HG03521 (cell line): ENCODE results near the gene CLTA.

Source experiments
- ATAC-seq: cut with Tn5 transposase; IDR thresholded peaks from one replicate; pipeline ENCODE4 v1.9.1; 2021; ENCODE audit warnings: mild to moderate bottlenecking, moderate library complexity; ENCODE audit not compliant: unreplicated experiment

CLTA gene

GRCh38 chr9:36190388-36191289 lies at the start of gene CLTA:
CLTA (plus strand) TSS chr9:36190921; CDS start chr9:36191057, 136 bp downstream.
- peak; percentile 98 for ATAC-seq

DNA sequence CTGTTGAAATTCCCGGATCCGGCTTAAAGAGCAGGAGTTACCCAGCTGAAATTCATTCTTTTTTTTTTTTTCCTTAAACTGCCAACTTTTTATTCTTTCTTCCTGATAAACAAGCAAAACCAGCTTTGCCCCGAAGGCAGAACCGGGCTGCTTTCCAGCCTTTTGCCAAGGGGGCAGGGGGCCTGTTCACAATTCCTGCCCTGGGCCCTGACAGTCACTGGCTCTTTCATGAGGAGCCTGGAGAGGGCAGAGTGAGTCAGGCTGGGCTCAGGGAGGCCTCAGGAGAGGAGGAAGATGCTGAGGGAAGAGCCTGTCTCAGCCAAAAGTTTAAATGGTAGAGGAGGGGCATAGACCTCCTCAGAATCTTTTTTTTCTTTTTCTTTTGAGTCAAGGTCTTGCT lies 49.4 kb upstream of the CLTA start:
- no peak for ATAC-seq

GRCh38 chr9:36141761-36142160 lies 49.0 kb upstream of the CLTA start:
- no peak for ATAC-seq

DNA sequence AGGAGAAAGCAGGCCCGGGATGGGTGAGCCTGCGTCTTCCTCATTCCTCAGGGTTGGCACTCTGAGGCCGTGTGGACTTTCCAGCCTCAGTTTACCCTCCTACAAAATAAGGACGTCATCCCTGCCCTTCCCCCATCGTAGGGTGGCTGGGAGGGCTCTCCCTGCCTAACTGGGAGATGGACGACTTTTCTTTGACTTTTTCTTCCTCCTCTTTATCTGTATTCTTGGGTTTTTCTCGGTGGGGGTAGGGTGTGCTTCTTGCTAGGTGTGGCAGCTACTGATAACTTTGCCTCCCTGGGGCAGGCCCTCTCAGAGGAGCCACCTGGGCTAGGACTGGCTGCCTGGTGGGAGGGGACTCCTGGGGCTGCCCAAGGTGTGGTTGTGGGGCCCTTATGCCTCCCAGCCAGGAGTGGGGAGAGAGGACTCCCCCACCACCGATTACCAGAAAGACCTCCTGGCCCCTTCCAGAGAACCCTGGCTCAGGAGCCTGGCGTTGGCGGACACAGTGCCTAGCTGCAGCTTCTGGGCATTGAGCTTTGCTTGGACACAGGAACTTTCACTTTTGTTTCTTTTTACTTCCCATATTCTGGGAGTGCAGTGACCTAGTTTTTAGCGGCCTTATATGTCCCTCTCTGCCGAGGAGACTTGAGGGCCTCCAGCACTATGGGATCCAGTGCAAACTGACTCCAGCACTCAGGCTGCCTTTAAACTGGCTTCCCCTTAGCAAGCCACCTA lies 48.0 kb upstream of the CLTA start:
- ATAC-seq: no peak

DNA sequence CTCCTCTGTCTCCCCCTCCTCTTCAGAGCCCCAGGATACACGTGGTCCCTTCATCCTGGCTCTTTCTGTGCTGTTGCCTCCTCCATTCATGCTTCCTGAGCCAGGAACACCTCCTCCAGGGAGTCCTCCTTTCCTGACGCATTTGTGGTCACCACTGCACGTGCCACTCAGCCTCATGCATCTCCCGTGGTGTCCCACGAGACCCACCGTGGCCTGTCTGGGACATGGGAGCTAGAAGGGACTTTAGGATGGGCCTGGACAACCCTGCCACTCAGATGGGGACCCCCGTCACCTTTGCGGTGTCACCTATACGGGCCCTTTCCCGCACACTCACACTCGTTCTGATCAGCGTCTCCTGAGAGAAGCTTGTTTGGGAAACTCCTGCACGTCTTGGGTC lies 47.5 kb upstream of the CLTA start:
- no peak for ATAC-seq

DNA sequence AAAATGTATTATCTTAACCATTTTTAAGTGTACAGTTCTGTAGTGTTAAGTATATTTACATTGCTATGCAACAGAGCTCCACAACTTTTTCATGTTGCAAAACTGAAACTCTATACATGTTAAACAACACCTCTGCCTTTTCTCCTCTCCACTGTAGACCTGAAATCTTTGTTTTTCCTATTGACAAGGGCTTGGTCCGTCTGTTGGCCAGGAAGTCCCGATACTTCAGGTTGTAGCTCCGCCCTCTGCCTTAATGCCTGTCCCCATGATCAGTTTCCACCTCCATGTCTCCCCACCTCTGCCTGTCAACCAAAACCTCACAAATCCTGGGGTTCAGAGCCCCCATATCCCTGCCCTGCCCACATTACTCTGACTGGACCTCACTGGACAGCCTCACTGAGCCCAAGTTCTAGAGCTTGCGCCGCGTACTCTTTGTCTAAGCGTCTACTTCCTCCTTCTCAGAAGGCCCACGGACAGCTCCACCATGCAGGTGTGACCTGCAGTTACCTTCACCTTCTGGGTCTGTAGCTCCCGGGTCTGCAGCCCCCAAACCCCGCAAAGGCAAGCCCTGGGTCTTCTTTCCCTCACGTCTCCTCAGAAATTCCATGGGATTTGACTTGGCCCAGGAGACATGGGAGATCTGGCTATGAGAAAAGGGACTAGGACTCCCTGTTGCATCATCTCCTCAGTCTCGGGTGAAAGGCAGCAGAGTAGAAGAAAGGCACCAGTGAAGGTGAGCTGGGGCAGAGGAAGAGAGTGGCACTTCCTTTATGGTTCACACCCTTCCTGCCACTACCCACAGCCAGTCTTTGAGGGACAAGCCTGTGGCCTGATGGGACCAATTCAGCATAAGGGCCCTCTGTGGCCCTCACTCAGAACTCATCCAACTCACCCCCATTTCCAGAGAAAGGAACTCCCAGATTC lies 46.1 kb upstream of the CLTA start:
- no peak for ATAC-seq

DNA sequence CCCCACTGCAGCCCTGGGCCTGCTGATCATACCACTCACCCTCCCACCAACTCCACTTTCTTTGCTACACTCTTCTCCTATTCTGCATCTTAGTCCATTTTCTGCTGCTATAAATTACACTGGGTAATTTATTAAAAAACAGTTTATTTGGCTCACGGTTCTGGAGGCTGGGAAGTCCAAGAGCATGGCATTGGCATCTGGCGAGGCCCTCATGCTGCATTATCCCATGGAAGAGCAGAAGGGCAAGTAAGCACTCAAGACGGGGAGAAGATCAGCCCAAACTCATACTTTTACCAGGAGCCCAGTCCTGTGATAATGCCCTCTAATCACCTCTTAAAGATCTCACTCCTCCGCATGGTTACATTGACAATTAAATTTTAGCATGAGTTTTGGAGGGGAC lies 44.8 kb upstream of the CLTA start:
- ATAC-seq: no peak

DNA sequence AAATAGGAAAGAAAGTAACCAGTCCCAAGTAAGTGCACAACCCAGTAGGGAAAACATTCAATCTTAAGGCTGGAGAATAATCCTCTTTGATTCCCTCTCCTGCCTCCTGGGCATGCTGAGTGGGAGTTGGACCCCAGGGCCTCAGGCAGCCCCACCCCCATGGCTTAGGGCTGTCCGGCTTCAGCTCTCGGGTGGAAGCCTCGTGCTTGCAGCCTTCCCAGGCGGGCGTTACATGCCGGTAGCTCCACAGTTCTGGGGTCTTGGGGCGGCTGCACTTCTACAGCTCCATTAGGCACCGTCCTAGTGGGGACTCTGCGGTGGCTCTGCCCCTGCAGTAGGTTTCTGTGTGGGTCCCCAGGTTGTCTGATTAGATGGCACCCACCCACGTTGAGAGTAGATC lies 44.1 kb upstream of the CLTA start:
- ATAC-seq: no peak

- ATAC-seq: no peak
Observed at GRCh38 chr9:36147441-36148175, 43.1 kb upstream of the CLTA start.

GRCh38 chr9:36148311-36149051 lies 42.2 kb upstream of the CLTA start:
- ATAC-seq: no peak

DNA sequence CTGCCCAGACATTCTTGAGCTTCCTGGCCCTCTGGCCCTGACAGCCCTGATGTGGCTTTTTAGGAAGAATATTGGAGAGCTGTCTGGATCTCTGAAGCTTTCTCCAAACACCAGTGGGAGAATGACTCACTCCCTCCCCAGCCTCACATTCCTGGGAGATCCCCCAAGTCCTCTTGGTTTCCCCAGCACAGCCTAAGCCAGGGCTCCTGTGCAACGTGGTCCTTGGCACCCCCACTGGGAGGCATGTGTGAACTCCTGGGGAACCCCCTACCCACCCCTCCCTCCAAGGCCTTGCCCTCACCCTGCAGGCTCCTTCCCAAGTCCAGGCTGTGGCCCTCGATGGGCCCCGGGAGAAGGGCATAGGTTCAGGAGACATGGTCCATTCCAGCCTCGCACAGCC lies 41.5 kb upstream of the CLTA start:
- no peak for ATAC-seq

GRCh38 chr9:36150574-36151315 lies 40.0 kb upstream of the CLTA start:
- no peak for ATAC-seq

DNA sequence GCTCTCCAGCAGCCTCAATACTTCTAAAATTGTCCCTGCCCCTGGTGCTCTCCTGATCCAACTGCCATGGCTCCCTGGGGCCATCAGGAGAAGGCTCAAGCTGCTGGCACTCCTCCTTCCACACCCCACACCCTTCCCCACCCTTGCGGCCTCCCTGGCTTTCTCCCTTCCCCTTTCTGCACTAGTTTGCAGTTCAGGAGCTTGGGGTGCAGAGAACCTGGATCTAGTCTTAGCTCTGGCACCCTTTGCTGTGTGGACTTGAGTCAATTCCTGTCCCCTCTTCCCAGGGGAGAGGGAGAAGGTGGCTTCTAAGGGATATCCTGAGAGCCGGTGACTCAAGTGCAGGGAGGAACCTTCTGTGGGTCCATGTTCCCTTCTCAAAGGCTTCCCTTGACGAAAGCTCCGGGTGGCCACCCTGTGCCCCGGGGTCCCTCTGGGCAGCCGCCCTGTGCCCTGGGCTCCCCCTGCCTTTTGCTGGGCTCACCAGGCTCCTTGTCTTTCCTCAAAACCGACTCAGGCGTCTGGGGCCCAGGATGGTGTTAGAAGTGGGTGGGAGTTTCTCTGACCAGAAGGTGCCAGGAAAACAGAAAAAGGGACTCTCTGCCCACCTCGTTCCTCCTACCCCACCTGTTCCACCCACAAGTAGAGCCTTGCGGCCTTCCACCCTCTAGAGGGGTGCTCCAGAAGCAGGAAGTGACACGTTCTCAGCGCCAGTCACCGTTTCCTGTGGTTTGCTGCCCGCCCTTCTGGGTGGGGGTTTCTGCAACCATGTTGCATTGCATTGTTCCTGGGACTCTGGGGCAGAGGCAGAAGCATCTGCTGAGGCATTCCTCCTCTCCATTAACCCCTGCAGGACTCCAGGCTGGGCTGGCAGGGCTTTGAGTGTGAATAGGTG lies 39.2 kb upstream of the CLTA start:
- ATAC-seq: peak; percentile 76

DNA sequence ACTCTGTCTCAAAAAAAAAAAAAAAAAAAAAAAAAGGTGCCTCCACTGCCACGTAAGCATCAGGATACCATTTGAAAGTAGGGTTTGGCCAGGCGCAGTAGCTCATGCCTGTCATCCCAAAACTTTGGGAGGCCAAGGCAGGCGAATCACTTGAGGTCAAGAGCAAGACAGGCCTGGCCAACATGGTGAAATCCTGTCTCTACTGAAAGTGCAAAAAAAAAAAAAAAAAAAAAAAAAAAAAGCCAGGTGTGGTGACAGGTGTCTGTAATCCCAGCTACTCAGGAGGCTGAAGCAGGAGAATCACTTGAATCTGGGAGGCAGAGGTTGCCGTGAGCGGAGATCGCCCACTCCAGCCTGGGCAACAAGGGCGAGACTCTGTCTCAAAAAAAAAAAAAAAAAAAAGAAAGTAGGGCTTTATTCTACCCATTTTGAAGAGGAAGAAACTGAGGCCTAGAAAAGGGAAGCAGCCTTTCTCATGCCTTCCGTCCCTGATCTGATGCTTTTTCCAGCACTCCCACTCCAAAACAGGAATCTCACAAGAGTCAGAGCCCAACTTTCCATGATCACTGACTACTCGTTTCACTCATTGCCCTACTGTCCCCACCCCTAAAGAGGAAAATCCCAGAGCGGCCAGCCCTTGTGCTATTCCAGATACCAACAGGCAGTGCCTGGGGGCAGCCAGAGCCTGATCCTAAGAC lies 37.8 kb upstream of the CLTA start:
- no peak for ATAC-seq

DNA sequence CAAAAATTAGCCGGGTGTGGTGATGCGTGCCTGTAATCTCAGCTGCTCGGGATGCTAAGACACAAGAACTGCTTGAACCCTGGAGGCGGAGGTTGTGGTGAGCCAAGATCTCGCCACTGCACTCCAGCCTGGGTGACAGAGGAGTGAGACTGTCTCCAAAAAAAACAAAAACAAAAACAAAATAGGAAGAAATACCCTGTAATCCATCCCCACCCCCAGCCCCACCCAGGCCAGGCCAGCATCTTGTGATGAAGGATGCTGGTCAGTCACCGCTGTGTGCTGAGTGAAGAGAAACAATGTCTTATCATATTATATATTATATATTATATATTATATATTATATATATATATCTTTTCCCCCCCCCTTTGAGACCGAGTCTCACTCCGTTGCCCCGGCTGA lies 37.0 kb upstream of the CLTA start:
- no peak for ATAC-seq

DNA sequence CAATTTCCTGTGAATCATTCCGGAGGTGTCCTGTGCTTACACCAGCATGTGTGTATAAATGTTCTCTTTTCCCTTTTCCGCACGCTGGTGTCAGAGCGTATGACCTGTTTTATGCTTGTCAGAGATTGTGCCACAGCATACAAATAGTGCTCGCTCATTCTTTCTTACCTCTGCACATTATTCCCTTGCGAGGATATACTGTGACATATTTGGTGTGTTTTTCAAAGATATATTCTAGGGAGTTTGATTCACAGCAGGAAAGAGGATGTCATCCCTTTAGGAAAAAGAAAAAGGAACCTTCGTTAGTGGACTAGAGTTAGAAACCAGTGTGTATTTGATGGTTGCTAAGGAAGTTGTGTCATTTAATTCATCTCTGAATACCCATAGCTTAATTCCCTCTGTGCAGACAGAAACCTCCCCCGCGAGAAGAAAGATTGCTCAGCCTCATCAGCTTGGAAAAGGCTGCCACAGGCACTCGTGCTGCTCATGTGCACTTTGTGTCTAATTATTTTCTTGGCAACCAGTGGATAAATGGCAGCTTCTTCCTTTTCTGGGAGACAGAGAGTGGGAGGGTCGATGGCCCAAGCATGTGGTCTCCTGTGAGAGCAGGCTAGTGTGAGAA lies 36.3 kb upstream of the CLTA start:
- ATAC-seq: no peak

- ATAC-seq: no peak
Observed at GRCh38 chr9:36156116-36156515, 34.6 kb upstream of the CLTA start.
